ENCODE results near the gene NLRX1.
"Not testable (repeated sequence)": the region's sequence is repeated elsewhere in the genome, so short reads cannot be mapped to it uniquely, and the experiment has no call there.

Gene NLRX1

DNA sequence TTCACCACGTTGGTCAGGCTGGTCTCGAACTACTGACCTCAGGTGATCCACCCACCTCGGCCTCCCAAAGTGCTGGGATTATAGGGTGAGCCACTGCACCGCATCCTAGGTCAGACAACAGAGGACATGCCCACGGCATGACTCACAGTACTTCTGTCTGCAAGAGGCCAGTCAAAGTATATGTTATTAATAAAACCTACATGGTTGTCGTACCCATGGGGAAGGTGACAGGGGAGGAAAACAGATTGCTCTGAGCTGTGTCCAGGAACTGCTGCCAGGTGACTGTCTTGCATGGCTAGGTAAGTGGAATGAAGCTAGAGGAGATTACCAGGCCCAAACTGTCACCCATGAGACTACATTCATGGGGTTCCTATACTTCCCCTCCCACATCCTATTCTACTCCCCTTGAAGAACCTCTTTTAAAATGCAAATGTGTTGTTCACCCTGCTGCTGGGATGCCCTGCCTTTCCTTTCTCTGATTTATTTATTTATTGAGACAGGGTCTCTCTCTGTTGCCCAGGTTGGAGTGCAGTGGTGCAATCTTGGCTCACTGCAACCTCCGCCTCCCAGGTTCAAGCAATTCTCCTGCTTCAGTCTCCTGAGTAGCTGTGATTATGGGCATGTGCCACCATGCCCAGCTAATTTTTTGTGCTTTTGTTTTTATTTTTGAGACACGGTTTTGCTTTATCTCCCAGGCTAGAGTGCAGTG, 2.0 kb upstream of the NLRX1 start:
- H3K4me3 ChIP-seq (replicated peaks; ENCODE audit: low read depth, low read length) = no peak overlapping the region
- TF ChIP-seq, protein P1, sequence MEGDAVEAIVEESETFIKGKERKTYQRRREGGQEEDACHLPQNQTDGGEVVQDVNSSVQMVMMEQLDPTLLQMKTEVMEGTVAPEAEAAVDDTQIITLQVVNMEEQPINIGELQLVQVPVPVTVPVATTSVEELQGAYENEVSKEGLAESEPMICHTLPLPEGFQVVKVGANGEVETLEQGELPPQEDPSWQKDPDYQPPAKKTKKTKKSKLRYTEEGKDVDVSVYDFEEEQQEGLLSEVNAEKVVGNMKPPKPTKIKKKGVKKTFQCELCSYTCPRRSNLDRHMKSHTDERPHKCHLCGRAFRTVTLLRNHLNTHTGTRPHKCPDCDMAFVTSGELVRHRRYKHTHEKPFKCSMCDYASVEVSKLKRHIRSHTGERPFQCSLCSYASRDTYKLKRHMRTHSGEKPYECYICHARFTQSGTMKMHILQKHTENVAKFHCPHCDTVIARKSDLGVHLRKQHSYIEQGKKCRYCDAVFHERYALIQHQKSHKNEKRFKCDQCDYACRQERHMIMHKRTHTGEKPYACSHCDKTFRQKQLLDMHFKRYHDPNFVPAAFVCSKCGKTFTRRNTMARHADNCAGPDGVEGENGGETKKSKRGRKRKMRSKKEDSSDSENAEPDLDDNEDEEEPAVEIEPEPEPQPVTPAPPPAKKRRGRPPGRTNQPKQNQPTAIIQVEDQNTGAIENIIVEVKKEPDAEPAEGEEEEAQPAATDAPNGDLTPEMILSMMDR (IDR thresholded peaks at IDR 0.05; ENCODE audit: low read length, missing control alignments) = no peak
- peak; percentile 45 for DNase-seq (ENCODE audit: low read depth)

DNA sequence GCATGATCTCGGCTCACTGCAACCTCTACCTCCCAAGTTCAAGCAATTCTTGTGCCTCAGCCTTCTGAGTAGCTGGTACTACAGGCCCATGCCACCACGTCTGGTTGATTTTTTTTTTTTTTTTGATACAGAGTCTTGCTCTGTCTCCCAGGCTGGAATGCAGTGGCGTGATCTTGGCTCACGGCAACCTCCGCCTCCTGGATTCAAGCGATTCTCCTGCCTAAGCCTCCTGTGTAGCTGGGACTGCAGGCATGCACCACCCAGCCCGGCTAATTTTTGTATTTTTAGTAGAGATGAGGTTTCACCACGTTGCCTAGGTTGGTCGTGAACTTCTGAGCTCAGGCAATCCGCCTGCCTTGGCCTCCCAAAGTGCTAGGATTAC, 1.5 kb upstream of the NLRX1 start:
- DNase-seq (ENCODE audit: low read depth); H3K4me3 ChIP-seq (replicated peaks; ENCODE audit: low read depth, low read length): not testable (repeated sequence)

DNA sequence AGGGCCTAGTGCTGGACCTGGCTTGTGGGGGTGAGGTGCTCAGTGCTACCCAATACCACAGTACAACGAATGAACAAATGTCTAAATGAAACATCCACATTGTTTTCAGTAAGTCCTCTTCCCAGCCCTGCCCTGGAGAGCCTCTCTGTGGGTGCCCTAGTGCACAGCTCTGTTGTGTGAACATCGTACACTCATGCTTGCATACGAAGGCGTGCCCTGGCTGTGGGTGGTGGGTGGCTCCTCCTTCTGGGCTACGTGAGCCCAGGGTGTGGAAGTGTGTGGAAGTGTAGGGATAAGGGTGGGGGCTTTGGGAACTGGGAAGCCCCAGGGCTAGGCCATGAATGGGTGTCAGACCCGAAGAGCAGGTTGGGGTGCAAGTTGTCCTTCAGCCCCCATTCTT, 592 bp upstream of the NLRX1 start:
- H3K4me3 ChIP-seq (replicated peaks; ENCODE audit: low read depth, low read length) = no peak overlapping the region
- TF ChIP-seq, protein P1 (IDR thresholded peaks at IDR 0.05; ENCODE audit: low read length, missing control alignments) = no peak
- DNase-seq (ENCODE audit: low read depth) = no peak

DNA sequence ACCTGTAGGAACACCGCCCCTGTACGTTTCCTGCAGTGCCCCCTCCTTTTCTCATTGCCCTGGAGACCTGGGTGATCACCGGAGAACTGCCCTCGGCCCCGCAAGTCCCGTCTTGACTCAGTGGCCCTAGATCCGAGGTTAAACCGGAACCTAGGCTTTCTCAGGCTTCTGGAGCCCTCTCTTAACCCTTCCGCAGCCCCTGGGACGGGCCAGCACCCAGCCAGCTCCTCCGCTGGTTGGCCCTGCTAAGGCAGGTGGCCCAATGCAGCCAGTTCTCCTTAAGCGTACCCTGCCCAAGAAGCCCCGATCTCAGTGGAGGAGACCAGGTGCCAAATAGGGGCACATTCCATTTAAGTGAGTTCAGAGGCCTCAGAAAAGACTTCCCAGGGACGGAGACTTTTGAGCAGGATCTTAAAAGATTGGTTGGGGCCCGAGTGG, 776 bp downstream of the NLRX1 start:
- H3K4me3 ChIP-seq (replicated peaks; ENCODE audit: low read depth, low read length) = peak overlapping the region; percentile 55
- TF ChIP-seq, protein P1 (IDR thresholded peaks at IDR 0.05; ENCODE audit: low read length, missing control alignments) = no peak
- peak; percentile 20 for DNase-seq (ENCODE audit: low read depth)

DNA sequence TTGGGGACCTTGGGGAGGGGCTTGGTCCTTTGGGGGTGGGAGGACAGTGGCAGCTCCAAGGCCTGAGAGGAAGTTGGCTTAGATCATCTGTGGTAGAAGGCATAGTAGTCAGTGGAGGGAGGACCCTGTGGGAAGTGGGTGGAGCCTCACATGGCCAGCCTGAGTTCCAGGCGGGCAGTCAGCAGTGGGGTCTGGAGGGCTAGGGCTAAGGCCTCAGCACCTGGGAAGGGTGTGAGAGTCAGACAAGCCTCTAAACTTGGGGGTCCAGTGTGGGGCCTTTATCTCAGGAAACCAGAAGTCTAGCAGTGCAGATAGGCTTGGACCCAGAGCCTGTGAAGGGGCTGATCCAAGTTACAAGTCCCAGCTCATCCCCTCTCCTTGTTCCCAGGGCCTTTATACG, 4.0 kb downstream of the NLRX1 start:
- DNase-seq (ENCODE audit: low read depth) = no peak
- H3K4me3 ChIP-seq (replicated peaks; ENCODE audit: low read depth, low read length) = no peak overlapping the region
- TF ChIP-seq, protein P1 (IDR thresholded peaks at IDR 0.05; ENCODE audit: low read length, missing control alignments) = no peak

DNA sequence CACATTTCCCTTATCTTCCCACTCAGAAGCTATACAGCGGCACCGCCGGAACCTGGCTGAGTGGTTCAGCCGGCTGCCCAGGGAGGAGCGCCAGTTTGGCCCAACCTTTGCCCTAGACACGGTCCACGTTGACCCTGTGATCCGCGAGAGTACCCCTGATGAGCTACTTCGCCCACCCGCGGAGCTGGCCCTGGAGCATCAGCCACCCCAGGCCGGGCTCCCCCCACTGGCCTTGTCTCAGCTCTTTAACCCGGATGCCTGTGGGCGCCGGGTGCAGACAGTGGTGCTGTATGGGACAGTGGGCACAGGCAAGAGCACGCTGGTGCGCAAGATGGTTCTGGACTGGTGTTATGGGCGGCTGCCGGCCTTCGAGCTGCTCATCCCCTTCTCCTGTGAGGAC, 4.9 kb downstream of the NLRX1 start:
- no peak overlapping the region for H3K4me3 ChIP-seq (replicated peaks; ENCODE audit: low read depth, low read length)
- DNase-seq (ENCODE audit: low read depth) = no peak
- TF ChIP-seq, protein P1 (IDR thresholded peaks at IDR 0.05; ENCODE audit: low read length, missing control alignments) = no peak

DNA sequence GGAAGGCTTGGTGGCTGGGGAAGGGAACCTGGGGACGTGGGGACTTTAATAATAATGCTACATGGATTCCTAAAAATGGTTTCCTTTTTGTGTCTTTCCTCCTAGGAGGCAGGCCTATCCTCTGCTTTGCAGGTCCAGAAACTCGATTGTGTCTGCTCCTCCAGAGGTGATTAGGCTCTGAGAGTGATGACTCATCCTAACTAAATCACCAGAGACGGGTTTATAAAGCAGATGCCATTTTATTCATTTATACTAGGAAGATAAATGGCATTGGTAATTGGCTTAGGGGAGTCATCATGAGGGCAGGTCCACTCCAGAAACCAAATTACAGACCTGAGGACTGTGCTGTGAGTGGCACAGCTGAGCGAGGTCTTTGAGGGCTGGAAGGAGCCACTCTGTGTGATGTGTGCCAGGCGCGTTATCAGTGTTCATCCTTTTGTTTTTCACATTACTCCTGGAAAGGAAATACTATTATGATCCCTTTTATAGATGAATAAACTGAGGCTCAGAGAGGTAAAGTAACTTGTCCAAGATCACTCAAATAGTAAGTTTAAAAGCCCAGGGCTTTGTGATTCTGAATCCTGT, 7.1 kb downstream of the NLRX1 start:
- H3K4me3 ChIP-seq (replicated peaks; ENCODE audit: low read depth, low read length) = no peak overlapping the region
- TF ChIP-seq, protein P1 (IDR thresholded peaks at IDR 0.05; ENCODE audit: low read length, missing control alignments) = no peak
- DNase-seq (ENCODE audit: low read depth) = peak; percentile 27

Measured in fibroblast of pulmonary artery (primary cell).